PC-9 (cell line): ENCODE measurements around the gene NEK8. TPM values are rescaled to one million over a fixed set of nuclear protein-coding genes. Genes with fewer than 3 reads are reported as not detected.

ENCODE experiments used
- BruUV-seq: library from RNA; stranded (reverse); fragments of 400-500 nt; replicated peaks from 2 replicates; lab custom pipeline; 2021; lab: Mats Ljungman, UMichigan
- CTCF ChIA-PET: fragments of 300-600 bp; sonication (Branson Sonifier 250); formaldehyde crosslinking; loops from one replicate; lab custom pipeline; 2022; ENCODE audit warnings: antibody characterized with exemption; lab: Charles Lee
- POLR2A ChIA-PET: fragments of 300-600 bp; sonication (Branson Sonifier 250); formaldehyde crosslinking; loops from one replicate; lab custom pipeline; 2022; ENCODE audit warnings: antibody characterized with exemption; ENCODE audit not compliant: unreplicated experiment; lab: Charles Lee
- DNase-seq, 2 experiments: peaks; one replicate each; pipeline versions ENCODE4 v3.0.0 to v3.0.0-alpha.2; 2015 to 2022; ENCODE audit warnings: mixed read lengths in 1 of 2
- H2AFZ ChIP-seq: fragments of 200-600 bp; sonication (generic); 2 replicates; pipeline ENCODE4 v1.8.1; 2017; ENCODE audit warnings: antibody characterized with exemption
- H3F3A ChIP-seq: fragments of 200-600 bp; sonication (generic); 2 replicates; pipeline ENCODE4 v1.8.1; 2017; ENCODE audit warnings: antibody characterized with exemption, mild to moderate bottlenecking, low read depth; ENCODE audit not compliant: insufficient read depth
- H3K27ac ChIP-seq: fragments of 200-600 bp; sonication (generic); 2 replicates; pipeline ENCODE4 v1.6.1; 2016; ENCODE audit warnings: mixed run types
- H3K27me3 ChIP-seq: fragments of 200-600 bp; sonication (generic); 2 replicates; pipeline ENCODE4 v1.6.1; 2016; ENCODE audit warnings: low read depth, mixed run types; ENCODE audit not compliant: insufficient read depth
- H3K36me3 ChIP-seq: fragments of 200-600 bp; sonication (generic); 2 replicates; pipeline ENCODE4 v1.6.1; 2016; ENCODE audit warnings: low read depth, mixed run types
- H3K4me1 ChIP-seq: fragments of 200-600 bp; sonication (generic); replicated peaks from 2 replicates; pipeline ENCODE4 v1.6.1; 2016; ENCODE audit warnings: mixed run types; ENCODE audit not compliant: insufficient read depth
- H3K4me2 ChIP-seq: fragments of 200-600 bp; sonication (generic); 2 replicates; pipeline ENCODE4 v1.6.1; 2017; ENCODE audit warnings: mixed run types
- H3K4me3 ChIP-seq: fragments of 200-600 bp; sonication (generic); 2 replicates; pipeline ENCODE4 v1.6.1; 2016; ENCODE audit warnings: mixed run types
- H3K79me2 ChIP-seq: fragments of 200-600 bp; sonication (generic); 2 replicates; pipeline ENCODE4 v1.6.1; 2017; ENCODE audit warnings: low read depth, mixed run types
- H3K9me2 ChIP-seq: fragments of 200-600 bp; sonication (generic); 2 replicates; pipeline ENCODE4 v1.8.1; 2017; ENCODE audit warnings: mild to moderate bottlenecking; ENCODE audit not compliant: insufficient read depth
- H3K9me3 ChIP-seq: fragments of 200-600 bp; sonication (generic); 2 replicates; pipeline ENCODE4 v1.8.1; 2016; ENCODE audit warnings: low read depth; ENCODE audit not compliant: insufficient read depth
- H4K20me1 ChIP-seq: fragments of 200-600 bp; sonication (generic); 2 replicates; pipeline ENCODE4 v1.8.1; 2017; ENCODE audit not compliant: insufficient read depth
- EZH2 ChIP-seq: fragments of 200-600 bp; sonication (generic); IDR thresholded peaks from 2 replicates; pipeline ENCODE4 v1.8.0; 2017; ENCODE audit warnings: antibody characterized with exemption, low read depth
- intact Hi-C: fragments of 100-400 bp; cut with micrococcal nuclease; formaldehyde crosslinking; loops from one replicate; pipeline ENCODE4 v1.10.0; 2022; ENCODE audit not compliant: unreplicated experiment
- total RNA-seq: library from RNA; stranded (reverse); gene quantifications from 2 replicates; pipeline ENCODE4 v1.2.3, GENCODE V29; 2021
- TF ChIP-seq, protein P1 (sequence below): fragments of 200-600 bp; sonication (generic); conservative IDR thresholded peaks from 2 replicates; pipeline ENCODE4 v1.6.1; 2017; ENCODE audit warnings: mixed run types, antibody characterized with exemption, mild to moderate bottlenecking, moderate library complexity

Gene NEK8
- total RNA-seq, 1 experiment from 2014 or later = 12.1 TPM

DNA sequence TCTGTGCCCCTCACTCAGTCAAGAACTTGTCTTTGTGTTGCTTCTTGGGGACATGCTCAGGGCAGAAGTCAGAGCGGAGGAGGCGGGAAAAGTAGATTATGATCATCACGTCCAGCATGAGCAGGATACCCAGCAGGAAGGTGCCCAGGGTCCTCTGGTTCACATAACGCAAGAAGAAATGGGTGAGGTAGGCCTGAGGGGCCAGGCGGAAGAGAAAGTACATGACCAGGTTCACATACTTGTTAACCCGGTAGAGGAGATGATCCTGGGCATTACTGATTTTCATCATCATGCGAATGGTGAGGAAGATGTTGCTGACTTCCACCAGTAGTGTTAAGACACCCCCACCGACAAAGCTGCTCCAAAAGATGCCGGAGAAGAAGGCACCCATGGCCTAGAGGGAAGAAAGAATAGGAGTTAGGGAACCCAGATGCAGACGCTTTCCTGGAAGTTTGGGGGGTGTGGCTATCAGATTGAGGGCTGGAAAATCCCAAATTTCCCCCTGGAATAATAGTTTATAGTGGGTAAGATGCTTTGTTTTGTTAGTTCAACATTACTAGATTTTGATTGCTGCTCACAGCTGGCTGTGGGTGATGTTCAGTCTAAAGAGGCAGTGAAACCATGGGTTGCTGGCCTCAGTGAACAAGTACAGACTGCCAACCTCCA lies 4.0 kb upstream of the NEK8 start:
- TF ChIP-seq EZH2 = no peak
- TF ChIP-seq, protein P1, sequence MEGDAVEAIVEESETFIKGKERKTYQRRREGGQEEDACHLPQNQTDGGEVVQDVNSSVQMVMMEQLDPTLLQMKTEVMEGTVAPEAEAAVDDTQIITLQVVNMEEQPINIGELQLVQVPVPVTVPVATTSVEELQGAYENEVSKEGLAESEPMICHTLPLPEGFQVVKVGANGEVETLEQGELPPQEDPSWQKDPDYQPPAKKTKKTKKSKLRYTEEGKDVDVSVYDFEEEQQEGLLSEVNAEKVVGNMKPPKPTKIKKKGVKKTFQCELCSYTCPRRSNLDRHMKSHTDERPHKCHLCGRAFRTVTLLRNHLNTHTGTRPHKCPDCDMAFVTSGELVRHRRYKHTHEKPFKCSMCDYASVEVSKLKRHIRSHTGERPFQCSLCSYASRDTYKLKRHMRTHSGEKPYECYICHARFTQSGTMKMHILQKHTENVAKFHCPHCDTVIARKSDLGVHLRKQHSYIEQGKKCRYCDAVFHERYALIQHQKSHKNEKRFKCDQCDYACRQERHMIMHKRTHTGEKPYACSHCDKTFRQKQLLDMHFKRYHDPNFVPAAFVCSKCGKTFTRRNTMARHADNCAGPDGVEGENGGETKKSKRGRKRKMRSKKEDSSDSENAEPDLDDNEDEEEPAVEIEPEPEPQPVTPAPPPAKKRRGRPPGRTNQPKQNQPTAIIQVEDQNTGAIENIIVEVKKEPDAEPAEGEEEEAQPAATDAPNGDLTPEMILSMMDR = no peak
- peaks cover 60% of the 10 kb centered on the region for H3K79me2 ChIP-seq
- DNase-seq = no peak
- no peaks in the 10 kb centered on the region for H3K9me2 ChIP-seq
- peaks cover 44% of the 10 kb centered on the region for H4K20me1 ChIP-seq
- ChIA-PET CTCF (no interaction called here), POLR2A (interaction anchor here (0.7 to 1.3 kb wide), 2 partner anchors 22 to 227 kb away, joined by 3 to 4 read pairs; no protein-coding TSS in a partner anchor)
- H3K4me1 ChIP-seq = peaks cover 47% of the 10 kb centered on the region
- H3K36me3 ChIP-seq = peaks cover 36% of the 10 kb centered on the region
- no peaks in the 10 kb centered on the region for H3K9me3 ChIP-seq
- peak overlapping the region; percentile 87 for H3K4me3 ChIP-seq
- intact Hi-C loops = loop anchor here (1.0 to 10.0 kb wide), 2 partner anchors 225 to 390 kb away; no protein-coding TSS in a partner anchor
- H2AFZ ChIP-seq = no peak overlapping the region
- BruUV-seq = no TSS peak
- peak overlapping the region; percentile 82 for H3K27ac ChIP-seq
- H3K4me2 ChIP-seq = peak overlapping the region; percentile 97
- H3F3A ChIP-seq = peaks cover 83% of the 10 kb centered on the region
- no peaks in the 10 kb centered on the region for H3K27me3 ChIP-seq

DNA sequence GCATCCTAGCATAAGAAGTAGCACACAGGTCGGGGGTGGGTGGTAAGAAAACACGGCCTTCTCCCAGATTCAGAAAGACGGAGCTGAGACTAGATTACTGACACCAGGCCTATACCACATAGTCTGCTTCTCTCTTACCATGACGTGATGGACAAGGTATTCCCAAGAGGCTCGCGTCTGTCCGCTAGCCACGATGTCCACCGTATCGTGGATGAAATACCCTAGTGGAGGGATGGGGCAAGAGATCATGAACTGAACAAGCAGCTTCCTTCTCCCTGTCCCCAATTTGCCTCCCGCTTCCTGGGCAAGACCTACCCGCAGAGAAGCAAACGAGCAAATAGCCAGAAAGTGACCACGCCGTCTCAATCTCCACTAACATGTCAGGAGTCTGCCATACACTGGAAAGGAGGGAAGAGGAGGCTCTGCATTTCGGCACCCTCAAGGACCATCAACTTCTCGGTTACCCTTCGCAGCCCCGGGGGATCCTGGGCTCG lies 3.4 kb upstream of the NEK8 start:
- peaks cover 51% of the 10 kb centered on the region for H3K4me1 ChIP-seq
- no peaks in the 10 kb centered on the region for H3K9me2 ChIP-seq
- peaks cover 35% of the 10 kb centered on the region for H3K36me3 ChIP-seq
- TF ChIP-seq, protein P1 = no peak; the same call in 1 of the 2 replicates
- TF ChIP-seq EZH2 = no peak
- H3K27me3 ChIP-seq = no peaks in the 10 kb centered on the region
- BruUV-seq = TSS peak; percentile 33
- H3K27ac ChIP-seq = peak overlapping the region; percentile 82
- 0 out of 2 replicates have a peak overlapping the region, but pooled peaks have one; percentile 65 for H2AFZ ChIP-seq
- peaks cover 44% of the 10 kb centered on the region for H4K20me1 ChIP-seq
- peaks cover 85% of the 10 kb centered on the region for H3F3A ChIP-seq
- POLR2A ChIA-PET = interaction anchor here (0.6 to 1.7 kb wide), 4 partner anchors 22 to 227 kb away, joined by 3 to 34 read pairs (median 4); no protein-coding TSS in a partner anchor
- peak; percentile 39 to 66 for DNase-seq
- H3K4me3 ChIP-seq = peak overlapping the region; percentile 87
- no peaks in the 10 kb centered on the region for H3K9me3 ChIP-seq
- CTCF ChIA-PET = interaction anchor here (2.8 kb wide), 1 partner anchor 21 kb away, joined by 47 read pairs; no protein-coding TSS in a partner anchor
- intact Hi-C loops = loop anchor here (10.0 kb wide), 1 partner anchor 390 kb away; no protein-coding TSS in a partner anchor
- H3K4me2 ChIP-seq = peak overlapping the region; percentile 97
- H3K79me2 ChIP-seq = peaks cover 59% of the 10 kb centered on the region

DNA sequence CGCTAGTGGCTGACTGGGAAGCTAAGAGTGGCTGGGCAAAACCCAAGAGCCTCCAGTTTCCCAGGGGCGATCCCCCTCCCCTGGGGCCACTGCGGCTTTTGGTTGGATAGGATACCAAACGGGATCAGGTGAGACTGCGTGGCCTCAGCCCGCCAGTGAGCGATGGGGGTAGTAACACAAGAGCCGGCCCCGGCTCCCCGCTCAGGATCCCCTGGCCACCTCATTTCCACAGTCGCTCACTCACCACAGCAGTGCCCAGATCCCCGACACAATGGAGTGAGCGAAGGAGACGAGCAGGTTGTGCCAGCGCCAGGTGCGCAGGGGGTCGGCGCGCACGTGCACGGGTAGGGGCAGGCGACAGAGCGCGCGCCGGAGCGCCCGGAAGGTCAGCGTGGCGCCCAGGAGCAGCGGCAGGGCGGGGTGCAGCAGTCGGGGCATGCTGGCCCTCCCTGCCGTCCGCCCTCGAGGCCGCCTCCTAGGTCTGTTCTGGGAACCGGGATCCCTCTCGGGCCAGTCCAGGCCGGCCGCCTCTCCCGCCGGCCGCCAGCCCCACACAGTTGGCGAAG lies 2.8 kb upstream of the NEK8 start:
- peak overlapping the region; percentile 97 for H3K4me2 ChIP-seq
- H3K4me3 ChIP-seq = peak overlapping the region; percentile 87
- ChIA-PET POLR2A (interaction anchor here (0.6 to 3.5 kb wide), 5 partner anchors 15 to 29 kb away, joined by 3 to 75 read pairs (median 7); partner anchors contain the start of genes PROCA1 and TRAF4), CTCF (interaction anchor here (0.6 to 3.5 kb wide), 10 partner anchors 10 to 226 kb away, joined by 3 to 60 read pairs (median 6); partner anchors contain the start of genes BLTP2 and TRAF4)
- H3K9me3 ChIP-seq = no peaks in the 10 kb centered on the region
- H3K79me2 ChIP-seq = peaks cover 53% of the 10 kb centered on the region
- peaks cover 80% of the 10 kb centered on the region for H3F3A ChIP-seq
- peaks cover 30% of the 10 kb centered on the region for H3K36me3 ChIP-seq
- TF ChIP-seq EZH2 = no peak
- TF ChIP-seq, protein P1 = no peak
- BruUV-seq = no TSS peak
- intact Hi-C loops = loop anchor here (10.0 kb wide), 1 partner anchor 389 kb away; no protein-coding TSS in a partner anchor
- H3K4me1 ChIP-seq = peaks cover 51% of the 10 kb centered on the region
- H3K27ac ChIP-seq = peak overlapping the region; percentile 82
- peak overlapping the region; percentile 65; the same call in 1 of the 2 replicates for H2AFZ ChIP-seq
- peaks cover 43% of the 10 kb centered on the region for H4K20me1 ChIP-seq
- no peaks in the 10 kb centered on the region for H3K9me2 ChIP-seq
- H3K27me3 ChIP-seq = no peaks in the 10 kb centered on the region
- DNase-seq = peak in 1 of 2 experiments; percentile 69
